Measurements from ENCODE around the gene BCL2A1.
"Not testable (repeated sequence)": the region's sequence is repeated elsewhere in the genome, so short reads cannot be mapped to it uniquely, and the experiment has no call there.

Gene BCL2A1

GRCh38 chr15:79957741-79958140 is 13.3 kb downstream of the BCL2A1 start:
- no peak for DNase-seq (ENCODE audit: low read depth)

- DNase-seq (ENCODE audit: low read depth), result no peak
Observed at GRCh38 chr15:79956354-79956939, 14.5 kb downstream of the BCL2A1 start.

- DNase-seq (ENCODE audit: low read depth), result no peak
Observed at GRCh38 chr15:79954661-79955060, 16.3 kb downstream of the BCL2A1 start.

- no peak for DNase-seq (ENCODE audit: low read depth)
Observed at GRCh38 chr15:79953951-79954444, 17.0 kb downstream of the BCL2A1 start.

GRCh38 chr15:79952329-79952728 is 18.7 kb downstream of the BCL2A1 start:
- no peak for DNase-seq (ENCODE audit: low read depth)

GRCh38 chr15:79950247-79950646 is 20.7 kb downstream of the BCL2A1 start:
- DNase-seq (ENCODE audit: low read depth), result no peak

GRCh38 chr15:79948761-79949160 is 22.2 kb downstream of the BCL2A1 start:
- DNase-seq (ENCODE audit: low read depth), result no peak

GRCh38 chr15:79948095-79948695 is 22.8 kb downstream of the BCL2A1 start:
- DNase-seq (ENCODE audit: low read depth), result no peak

- no peak for DNase-seq (ENCODE audit: low read depth)
Observed at GRCh38 chr15:79947009-79947408, 24.0 kb downstream of the BCL2A1 start.

- no peak for DNase-seq (ENCODE audit: low read depth)
Observed at GRCh38 chr15:79944622-79945021, 26.4 kb downstream of the BCL2A1 start.

GRCh38 chr15:79943820-79944219 is 27.2 kb downstream of the BCL2A1 start:
- DNase-seq (ENCODE audit: low read depth), result no peak

GRCh38 chr15:79942741-79943481 is 28.1 kb downstream of the BCL2A1 start:
- no peak for DNase-seq (ENCODE audit: low read depth)

- DNase-seq (ENCODE audit: low read depth), result no peak
Observed at GRCh38 chr15:79939399-79939798, 31.6 kb downstream of the BCL2A1 start.

GRCh38 chr15:79938143-79938542 is 32.9 kb downstream of the BCL2A1 start:
- DNase-seq (ENCODE audit: low read depth), result no peak

GRCh38 chr15:79935556-79936201 is 35.3 kb downstream of the BCL2A1 start:
- DNase-seq (ENCODE audit: low read depth), result not testable (repeated sequence)

GRCh38 chr15:79933231-79933630 is 37.8 kb downstream of the BCL2A1 start:
- no peak for DNase-seq (ENCODE audit: low read depth)

GRCh38 chr15:79932447-79932846 is 38.5 kb downstream of the BCL2A1 start:
- DNase-seq (ENCODE audit: low read depth), result no peak

GRCh38 chr15:79930516-79930915 is 40.5 kb downstream of the BCL2A1 start:
- DNase-seq (ENCODE audit: low read depth), result no peak

GRCh38 chr15:79929412-79929811 is 41.6 kb downstream of the BCL2A1 start:
- no peak for DNase-seq (ENCODE audit: low read depth)

GRCh38 chr15:79926116-79926515 is 44.9 kb downstream of the BCL2A1 start:
- DNase-seq (ENCODE audit: low read depth), result not testable (repeated sequence)

GRCh38 chr15:79924379-79924778 is 46.6 kb downstream of the BCL2A1 start:
- DNase-seq (ENCODE audit: low read depth), result no peak

GRCh38 chr15:79923515-79924169 is 47.4 kb downstream of the BCL2A1 start:
- peak; percentile 99 for DNase-seq (ENCODE audit: low read depth)
